HG03139 (cell line): ENCODE measurements around the gene ERBB4.
"Not testable (repeated sequence)": the region's sequence is repeated elsewhere in the genome, so short reads cannot be mapped to it uniquely, and the experiment has no call there.

Source experiments
- ATAC-seq: cut with Tn5 transposase; IDR thresholded peaks from one replicate; pipeline ENCODE4 v1.9.1; 2021; ENCODE audit not compliant: unreplicated experiment

ERBB4 gene

DNA sequence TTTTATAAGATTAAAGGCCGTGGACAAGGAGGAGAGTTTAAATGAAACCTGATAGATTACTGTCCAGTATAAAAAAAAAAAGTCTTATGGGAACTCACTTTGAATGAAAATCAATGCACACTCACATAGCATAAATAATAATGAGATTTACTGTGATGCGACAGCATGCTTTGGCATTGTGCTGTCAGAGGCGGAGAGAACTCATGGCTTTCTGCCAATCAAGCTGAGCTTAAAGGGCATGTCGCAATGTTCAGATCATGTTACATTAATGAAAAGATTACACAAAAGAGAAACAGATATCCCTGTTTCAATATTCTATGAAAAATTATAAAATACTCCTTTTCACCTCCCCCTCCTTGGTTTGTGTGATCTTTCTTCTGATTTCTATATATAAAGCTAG lies 310.8 kb downstream of the ERBB4 start:
- ATAC-seq = no peak

DNA sequence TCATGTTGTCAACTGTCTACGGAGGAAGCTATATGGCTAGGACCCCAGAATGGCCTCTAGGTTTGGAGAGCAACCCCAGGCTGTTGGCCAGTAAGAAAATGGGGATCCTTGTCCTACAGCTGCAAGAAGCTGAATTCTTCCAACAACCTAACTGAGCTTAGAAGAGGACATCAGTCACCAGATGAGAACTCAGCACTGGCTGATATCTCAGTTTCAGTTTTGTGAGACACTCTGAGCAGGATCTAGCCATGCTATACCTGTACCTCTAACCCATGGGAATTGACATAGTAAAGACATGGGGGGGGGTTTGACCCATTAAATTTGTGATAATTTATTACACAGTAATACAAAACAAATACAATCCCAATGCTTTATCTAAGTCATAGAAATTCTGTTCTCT lies 312.5 kb downstream of the ERBB4 start:
- ATAC-seq = no peak

DNA sequence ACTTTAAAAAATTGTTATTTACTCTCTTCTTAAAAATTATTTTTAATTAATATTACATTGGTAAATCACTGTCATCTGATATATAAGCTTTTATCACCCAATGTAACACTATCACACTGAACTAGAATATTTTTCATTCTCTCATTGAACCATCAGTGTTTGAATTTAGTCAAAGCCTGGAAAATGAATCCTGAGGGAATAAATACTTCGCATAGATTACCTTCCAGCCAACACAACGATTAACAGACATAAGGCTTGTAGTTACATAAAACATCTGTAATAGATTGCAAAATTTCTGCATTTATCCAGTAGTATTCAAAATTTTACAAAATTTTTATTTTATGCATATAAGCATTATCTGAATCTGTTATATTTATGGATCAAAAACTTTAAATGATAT lies 314.9 kb downstream of the ERBB4 start:
- ATAC-seq = no peak

DNA sequence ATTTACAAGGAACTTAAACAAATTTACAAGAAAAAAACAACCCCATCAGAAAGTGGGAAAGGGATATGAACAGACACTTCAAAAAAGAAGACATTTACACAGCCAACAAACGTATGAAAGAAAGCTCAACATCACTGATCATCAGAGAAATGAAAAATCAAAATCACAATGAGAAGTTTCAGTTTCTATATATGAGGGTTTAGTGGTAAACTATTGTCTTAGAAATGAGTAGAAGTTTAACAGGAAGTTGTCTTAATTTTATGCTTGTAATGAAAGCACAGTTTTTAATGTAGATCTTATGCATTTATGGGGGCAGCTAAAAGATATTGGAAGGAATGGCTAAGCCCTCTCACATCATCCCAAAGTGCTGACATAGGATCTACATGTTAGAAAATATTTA lies 325.4 kb downstream of the ERBB4 start:
- no peak for ATAC-seq

DNA sequence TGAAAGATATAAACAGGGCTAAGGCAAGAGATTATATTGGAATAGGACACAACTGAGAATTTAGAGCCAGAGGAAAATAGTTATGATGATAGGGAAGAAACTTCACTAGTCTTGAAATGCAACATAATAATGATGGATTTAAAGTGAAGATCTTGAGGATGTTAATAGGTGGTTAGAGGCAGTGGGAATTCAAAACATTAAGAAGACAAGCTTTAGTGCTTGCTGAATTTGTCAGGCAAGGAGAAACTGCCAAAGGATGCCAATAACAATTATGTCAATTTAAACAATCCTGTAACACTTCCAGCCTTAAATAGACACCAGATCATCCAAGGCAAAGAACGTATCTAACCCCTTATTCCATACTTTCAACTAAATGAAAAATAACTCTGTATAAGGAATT lies 330.1 kb downstream of the ERBB4 start:
- no peak for ATAC-seq

DNA sequence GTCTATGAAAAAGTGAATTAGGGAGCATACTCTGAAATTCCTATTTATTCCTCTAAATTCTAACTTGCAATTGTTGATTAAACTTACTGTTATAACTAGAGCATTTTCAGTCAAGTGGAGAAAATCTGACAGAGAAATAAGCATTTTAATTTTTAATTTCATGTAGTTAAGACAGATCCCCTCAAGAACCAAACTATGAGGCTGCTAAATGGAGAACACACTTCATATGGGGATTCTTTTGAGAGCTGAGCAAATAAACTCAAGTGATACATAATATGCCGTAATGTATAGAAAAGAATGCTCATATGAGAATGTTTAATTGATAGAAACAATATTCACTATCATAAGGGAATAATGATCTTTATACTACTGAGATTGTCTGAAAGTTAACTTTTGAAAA lies 340.8 kb downstream of the ERBB4 start:
- ATAC-seq = no peak

DNA sequence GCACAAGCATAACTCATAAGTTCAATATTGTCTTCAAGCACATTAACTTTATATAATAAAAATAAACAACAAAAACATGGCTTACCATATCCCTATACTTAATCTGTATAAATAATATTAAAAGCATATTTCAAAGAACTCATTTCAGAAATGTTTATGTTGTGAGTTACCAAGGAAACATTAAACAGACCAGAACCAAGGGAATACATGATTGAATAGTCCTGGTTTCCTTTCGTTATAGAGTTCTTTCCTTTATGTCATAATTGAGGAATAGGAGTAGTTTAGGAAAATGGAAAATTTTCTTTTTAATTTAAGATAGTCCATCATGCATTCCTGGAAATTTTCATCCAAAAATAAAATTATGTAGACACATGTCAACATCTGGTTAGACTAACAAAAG lies 343.0 kb downstream of the ERBB4 start:
- ATAC-seq = no peak

DNA sequence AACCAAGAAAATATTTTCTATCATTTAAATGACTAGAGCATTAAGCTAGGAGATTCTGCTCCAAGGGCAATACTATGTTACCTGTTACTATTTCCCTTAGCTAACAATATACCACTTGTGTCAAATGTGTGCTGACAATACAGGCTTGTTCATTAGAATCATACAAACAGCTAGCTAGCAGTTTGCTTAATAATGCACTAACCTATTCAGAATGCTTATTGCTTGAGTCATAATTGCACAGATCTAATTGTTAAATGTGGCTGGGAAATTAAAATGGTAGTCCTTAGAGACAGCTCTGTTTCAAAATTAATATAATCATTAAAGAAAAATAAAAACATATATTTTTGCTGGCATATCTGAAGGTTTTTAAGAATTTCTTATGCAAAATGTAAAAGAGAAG lies 344.2 kb downstream of the ERBB4 start:
- ATAC-seq = no peak

DNA sequence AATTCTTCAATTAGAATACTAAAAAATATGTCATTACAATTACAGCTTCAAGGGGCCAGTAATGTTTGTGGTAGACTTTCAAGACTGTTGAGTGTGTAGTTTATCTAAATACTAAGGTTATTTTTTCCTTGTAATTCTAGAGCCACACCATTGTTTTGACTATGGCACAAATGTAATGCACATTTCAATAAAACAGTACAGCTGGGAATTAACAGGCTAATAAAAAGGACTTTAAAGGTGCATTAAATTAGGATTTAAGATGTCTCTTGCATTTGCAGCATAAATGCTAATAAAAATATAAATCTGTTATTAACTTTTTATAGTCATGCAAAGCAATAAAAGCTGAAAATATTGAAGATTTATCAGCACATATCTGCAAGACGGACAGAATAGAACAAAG lies 344.8 kb downstream of the ERBB4 start:
- no peak for ATAC-seq

DNA sequence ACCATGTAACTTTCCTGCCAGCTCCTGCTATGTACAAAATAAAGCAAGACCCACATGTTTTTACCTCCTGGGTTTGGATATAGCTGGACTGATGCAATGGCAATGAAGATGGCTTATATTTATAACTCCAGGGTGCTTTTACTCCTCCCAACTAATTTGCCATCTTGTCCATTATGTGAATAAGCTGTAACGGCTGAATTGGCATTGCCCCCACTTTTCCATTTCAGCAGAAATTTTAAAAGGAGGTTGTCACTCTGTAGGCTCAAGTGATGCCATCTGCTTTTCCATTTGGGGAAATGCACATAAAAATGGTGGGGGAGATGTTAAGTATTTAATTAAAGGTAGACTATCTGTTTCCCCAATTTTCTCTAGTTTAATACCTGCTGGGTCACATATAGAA lies 345.5 kb downstream of the ERBB4 start:
- no peak for ATAC-seq

DNA sequence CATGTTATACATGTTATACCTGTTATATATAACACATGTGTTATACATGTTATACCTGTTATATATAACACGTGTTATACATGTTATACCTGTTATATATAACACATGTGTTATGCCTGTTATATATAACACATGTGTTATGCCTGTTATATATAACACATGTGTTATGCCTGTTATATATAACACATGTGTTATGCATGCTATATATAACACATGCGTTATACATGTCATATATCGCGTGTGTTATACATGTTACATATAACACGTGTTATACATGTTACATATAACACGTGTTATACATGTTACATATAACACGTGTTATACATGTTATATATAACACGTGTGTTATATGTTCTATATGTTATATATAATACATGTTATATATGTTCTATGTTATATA lies 347.2 kb downstream of the ERBB4 start:
- not testable (repeated sequence) for ATAC-seq

DNA sequence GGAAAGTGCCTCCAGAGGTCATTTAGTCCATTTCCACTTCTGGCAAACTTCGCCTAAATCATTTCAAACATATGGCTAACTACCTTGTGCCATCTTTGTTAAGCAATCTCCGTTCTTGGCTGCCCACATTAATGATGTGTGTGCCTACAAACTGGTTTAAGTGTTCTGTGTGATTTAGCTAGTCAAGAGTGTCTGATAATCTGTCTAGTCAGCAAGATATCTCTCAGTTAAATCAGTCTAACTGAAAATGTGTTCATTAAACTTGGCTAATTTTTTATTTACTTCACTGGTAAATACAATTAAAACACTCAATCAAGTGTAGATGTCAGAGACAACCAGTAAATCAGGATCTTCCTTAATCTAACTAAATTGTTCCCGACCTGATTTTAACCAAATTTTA lies 352.4 kb downstream of the ERBB4 start:
- no peak for ATAC-seq

DNA sequence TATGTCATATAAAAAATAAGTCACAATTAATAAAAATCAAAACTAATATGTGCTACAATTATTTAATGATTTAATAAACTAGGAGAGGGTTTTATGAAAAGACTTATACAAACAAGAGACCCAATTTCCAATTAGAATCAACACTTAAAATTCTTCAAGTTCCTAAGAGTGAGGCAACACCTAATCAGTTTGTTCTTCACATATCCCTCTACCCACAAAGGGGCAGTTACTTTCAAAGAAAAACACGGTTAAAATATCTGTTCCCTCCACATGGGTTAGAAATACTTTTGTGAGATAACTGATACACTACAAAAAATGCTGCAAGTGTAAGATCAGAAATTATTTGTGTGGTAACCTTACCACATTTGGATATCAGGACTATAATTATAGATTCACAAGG lies 357.0 kb downstream of the ERBB4 start:
- ATAC-seq = no peak

DNA sequence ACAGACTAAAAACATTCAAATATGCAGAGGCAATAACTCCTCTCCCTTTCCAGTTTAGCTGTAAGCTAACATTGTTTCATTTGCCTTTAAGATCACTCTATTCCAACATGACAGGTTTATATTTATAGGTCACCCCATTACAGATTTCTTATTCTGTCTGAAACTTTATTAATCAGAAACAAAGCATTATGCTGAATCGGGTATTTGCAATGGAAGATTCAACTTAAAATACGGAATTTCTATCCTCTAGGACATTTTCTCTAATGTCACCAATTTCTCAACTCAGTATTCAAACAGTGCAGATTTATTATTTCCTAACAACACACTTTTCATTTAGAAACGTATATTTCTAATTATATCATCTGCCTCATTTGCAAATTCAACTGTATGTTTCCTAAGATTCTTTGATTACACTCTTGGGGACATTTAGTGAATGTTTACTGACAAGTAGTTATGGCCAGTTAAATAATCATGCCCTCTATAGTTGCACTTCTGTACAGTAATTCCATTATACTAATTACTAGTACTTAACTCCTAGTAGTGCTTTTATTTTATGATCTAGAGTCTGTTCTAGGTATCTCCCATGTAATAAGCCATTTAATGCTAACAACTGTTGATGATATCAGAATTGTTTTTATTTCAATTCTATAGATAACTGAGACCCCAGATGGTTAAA lies 358.1 kb downstream of the ERBB4 start:
- ATAC-seq = no peak

DNA sequence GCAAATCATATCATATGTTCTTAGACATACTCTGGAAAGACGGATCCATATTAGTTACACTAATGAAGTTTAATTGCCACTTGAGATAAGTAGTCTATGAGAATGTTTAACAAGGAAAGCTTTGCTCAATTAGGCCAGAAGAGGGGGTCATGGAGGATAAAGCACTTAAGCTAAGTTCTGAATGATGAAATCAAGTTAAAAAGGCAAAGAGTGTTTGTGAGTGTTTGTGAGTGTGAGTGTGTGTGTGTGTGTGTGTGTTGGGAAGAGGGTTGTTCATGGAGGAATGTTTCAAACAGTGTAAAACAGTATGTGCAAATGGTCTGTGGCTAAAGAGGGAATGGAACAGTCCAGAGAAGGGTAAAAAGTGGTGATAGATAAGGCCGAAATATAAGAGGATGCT lies 360.9 kb downstream of the ERBB4 start:
- no peak for ATAC-seq

DNA sequence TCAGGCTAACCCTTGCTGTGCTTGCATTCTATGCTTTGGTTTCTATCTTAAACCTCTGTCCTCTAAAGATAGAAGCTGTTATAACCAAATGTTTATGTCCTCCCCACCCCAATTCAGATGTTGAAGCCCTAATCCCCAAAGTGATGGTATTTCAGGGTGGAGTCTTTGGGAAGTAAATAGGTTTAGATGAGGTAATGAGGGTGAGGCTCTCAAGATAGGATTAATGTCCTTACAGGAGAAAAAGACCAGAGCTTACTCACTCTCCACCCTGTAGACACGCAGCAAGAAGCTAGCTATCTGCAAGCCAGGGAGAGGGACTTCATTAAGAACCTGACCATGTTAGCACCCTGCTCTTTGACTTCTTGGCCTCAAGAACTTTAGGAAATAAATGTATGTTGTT lies 362.5 kb downstream of the ERBB4 start:
- no peak for ATAC-seq

DNA sequence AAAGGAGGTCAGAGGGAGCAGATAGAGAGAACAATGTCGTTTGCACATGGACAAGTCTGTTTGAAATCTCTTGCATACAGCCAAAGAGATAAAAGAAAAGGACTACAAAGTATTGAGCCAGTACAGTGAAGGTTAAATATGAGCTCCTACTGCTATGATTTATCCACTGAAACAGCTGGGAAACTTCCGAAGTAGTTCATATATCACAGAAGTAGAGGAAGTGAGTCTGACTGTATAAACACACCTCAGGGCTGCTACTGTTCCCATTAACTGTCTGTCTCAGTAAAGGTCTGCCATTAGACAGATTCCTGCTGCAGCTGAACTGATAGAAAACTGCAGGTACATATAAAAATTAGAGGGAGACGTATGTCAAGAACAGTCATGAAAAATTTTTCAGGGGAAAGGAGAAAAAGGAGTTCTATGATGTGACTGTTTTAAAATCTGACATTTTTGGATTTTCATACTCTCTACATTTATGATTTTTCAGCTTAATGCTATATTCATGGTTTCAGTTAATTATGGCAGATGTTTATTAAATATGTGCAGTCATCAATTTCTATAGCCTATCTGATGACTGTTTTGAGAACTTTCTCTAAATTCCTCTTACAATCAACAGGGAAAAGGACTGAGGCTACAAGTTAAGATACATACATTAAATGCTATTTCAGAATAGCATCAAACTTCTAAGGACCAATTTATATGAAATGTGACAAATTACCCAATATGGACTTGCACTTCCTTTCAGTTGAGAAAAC lies 364.7 kb downstream of the ERBB4 start:
- no peak for ATAC-seq

DNA sequence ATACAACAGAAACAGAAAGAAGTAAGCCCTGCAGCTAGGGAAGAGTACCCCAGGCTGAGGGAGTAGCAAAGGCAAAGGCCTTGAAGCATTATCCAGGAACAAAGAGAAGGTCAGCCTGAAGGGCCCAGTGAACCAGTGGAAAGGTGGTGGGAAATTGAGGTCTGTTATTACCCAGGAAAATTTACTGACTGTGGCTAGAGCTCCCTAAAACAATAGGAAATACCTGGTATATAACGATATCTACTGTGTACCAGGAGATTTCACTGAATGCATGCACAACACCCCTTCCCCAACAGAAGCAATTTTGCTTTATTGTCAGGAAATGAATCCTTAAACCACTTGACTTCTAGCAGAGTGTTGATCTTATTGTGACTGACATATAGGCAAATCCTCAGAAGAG lies 365.3 kb downstream of the ERBB4 start:
- ATAC-seq = no peak

DNA sequence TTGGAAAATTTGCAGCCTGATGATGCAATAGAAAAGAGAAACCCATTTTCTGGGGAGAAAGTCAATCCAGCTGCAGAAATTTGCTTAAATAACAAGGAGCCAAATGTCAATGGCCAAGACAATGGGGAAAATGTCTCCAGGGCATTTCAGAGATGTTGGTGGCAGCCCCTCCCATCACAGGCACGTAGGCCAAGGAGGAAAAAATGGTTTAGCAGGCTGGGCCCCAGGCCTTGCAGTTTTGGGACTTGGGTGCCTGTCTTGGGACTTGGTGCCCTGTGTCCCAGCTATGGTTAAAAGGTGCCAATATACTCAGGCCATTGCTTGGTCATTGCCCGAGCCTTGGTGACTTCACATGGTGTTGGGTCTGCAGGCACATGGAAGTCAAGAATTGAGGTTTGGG lies 368.2 kb downstream of the ERBB4 start:
- no peak for ATAC-seq

DNA sequence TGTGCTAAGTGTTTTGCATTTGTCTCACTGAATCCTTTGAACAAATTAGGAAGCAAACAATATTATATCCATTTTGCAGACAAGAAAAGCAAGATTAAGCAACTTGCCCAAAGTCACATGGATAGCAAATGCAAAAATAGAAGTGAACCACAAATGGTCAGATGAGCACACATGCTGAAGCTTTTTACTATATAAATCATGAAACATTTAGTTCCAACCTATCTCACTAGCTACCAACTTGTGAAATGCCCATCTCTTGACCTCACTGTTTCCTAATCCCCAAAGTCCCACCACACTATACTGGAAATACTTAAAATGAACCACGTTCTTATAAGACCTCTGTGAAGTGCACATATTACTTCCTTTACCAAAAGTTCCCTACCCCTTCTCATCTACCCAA lies 380.5 kb downstream of the ERBB4 start:
- ATAC-seq = no peak

DNA sequence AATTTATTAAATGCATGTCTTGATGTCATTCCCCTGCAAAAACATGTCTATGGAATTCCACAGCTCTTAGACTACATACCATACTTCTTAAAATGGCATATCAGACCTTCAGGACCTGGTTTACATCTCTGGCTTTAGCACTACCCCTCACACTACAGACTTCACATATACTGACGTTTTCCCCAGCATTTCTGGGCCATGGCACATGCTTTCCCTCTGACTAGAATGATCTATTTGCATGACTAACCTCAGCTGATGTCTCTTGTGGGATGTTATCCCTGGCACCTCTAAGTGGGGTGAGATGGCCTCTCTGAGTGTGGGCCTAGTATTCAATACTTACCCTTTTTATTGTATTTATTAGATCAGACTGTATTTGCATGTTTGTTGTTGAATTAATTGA lies 381.6 kb downstream of the ERBB4 start:
- ATAC-seq = no peak

DNA sequence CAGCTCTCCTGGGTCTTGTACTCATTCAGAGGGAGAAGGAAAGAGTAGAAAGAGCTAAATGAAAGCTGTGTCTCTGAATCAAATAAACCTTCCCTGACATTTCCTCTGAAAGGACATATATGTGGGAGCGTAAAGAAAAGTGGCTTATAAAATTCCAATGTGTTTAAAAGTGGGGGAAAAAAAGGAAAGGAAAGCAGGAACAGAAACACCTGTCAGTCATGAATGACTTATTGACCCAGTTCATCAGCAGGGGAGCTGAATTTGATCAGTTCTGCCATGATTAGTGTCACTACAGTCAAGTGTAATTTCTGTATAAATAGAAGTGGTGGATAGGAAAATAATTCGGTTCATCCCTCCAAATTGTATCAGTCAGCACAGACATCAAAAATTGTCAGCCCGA lies 382.5 kb downstream of the ERBB4 start:
- ATAC-seq = no peak

DNA sequence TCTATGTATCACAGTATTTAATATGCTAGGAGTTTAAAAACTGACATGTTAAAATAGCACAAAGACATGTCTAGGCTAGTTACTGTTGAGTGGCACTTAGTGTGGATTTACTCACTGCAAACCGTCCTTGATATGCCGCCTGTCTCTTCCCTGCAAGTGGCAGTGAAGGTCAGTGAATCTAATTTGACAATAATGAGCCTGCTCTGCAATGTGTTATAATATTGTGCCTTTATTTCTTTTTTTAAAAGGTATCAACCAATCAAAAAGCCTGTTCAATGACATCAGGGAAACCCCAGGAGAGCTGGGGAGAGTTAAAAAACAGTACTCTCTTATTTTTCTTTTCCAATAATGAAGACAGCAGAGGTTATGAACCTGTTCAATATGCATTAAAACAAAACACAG lies 384.1 kb downstream of the ERBB4 start:
- no peak for ATAC-seq
